Neural cell (in vitro differentiated cells): ENCODE measurements around the gene ABI3BP. TPM values are rescaled to one million over a fixed set of nuclear protein-coding genes. Genes with fewer than 3 reads are reported as not detected.

ENCODE experiments used
- H2AFZ ChIP-seq: fragments of 200-600, 300-800 bp; sonication (generic), shearing (Covaris generic); 2 replicates; pipeline ENCODE4 v1.6.0; 2014; ENCODE audit warnings: low read depth, mild to moderate bottlenecking, antibody characterized with exemption, low read length, moderate library complexity
- H3F3A ChIP-seq: fragments of 200-600 bp; shearing (Covaris generic); 2 replicates; pipeline ENCODE4 v1.6.1; 2016; ENCODE audit warnings: mild to moderate bottlenecking, moderate library complexity, mixed read lengths, antibody characterized with exemption, low read length; ENCODE audit not compliant: insufficient read depth, poor library complexity, severe bottlenecking
- H3K27ac ChIP-seq: fragments of 200-600, 300-800 bp; sonication (generic), shearing (Covaris generic); 2 replicates; pipeline ENCODE4 v1.5.1; 2014; ENCODE audit warnings: mild to moderate bottlenecking, low read length, moderate library complexity
- H3K27me3 ChIP-seq: fragments of 300-800, 200-600 bp; sonication (generic), shearing (Covaris generic); 2 replicates; pipeline ENCODE4 v1.6.0; 2014; ENCODE audit warnings: mild to moderate bottlenecking, low read depth, low read length, moderate library complexity; ENCODE audit not compliant: insufficient read depth
- H3K36me3 ChIP-seq: fragments of 300-800, 200-600 bp; sonication (generic), shearing (Covaris generic); 2 replicates; pipeline ENCODE4 v1.5.1; 2014; ENCODE audit warnings: mild to moderate bottlenecking, antibody characterized with exemption, low read length, moderate library complexity; ENCODE audit not compliant: insufficient read depth
- H3K4me2 ChIP-seq: fragments of 300-800, 200-600 bp; sonication (generic), shearing (Covaris generic); 2 replicates; pipeline ENCODE4 v1.6.0; 2014; ENCODE audit warnings: mild to moderate bottlenecking, low read length
- H3K4me3 ChIP-seq: fragments of 300-800, 200-600 bp; sonication (generic), shearing (Covaris generic); 2 replicates; pipeline ENCODE4 v1.5.1; 2014; ENCODE audit warnings: mild to moderate bottlenecking, low read length, moderate library complexity
- H3K79me2 ChIP-seq: fragments of 200-600 bp; shearing (Covaris generic); replicated peaks from 2 replicates; pipeline ENCODE4 v1.6.0; 2014; ENCODE audit warnings: mild to moderate bottlenecking, low read length, moderate library complexity; ENCODE audit not compliant: insufficient read depth
- H3K9ac ChIP-seq: fragments of 300-800, 200-600 bp; sonication (generic), shearing (Covaris generic); 2 replicates; pipeline ENCODE4 v1.6.1; 2016; ENCODE audit warnings: mild to moderate bottlenecking, low read length, mixed read lengths
- H3K9me2 ChIP-seq: fragments of 200-600 bp; shearing (Covaris generic); 2 replicates; pipeline ENCODE4 v1.6.1; 2016; ENCODE audit warnings: mild to moderate bottlenecking, low read length, mixed read lengths; ENCODE audit not compliant: insufficient read depth
- H3K9me3 ChIP-seq: fragments of 200-600, 300-800 bp; sonication (generic), shearing (Covaris generic); 2 replicates; pipeline ENCODE4 v1.6.1; 2016; ENCODE audit warnings: mild to moderate bottlenecking, mixed run types, low read length, moderate library complexity, mixed read lengths
- H4K20me1 ChIP-seq: fragments of 200-600 bp; shearing (Covaris generic); 2 replicates; pipeline ENCODE4 v1.6.1; 2016; ENCODE audit warnings: mild to moderate bottlenecking, mixed run types; ENCODE audit not compliant: insufficient read depth
- CTCF ChIP-seq: fragments of 450-650 bp; IDR thresholded peaks from 2 replicates; pipeline ENCODE4 v1.5.1; 2014; ENCODE audit warnings: antibody characterized with exemption, mild to moderate bottlenecking, moderate library complexity; ENCODE audit not compliant: poor library complexity, severe bottlenecking
- EP300 ChIP-seq: fragments of 450-650 bp; conservative IDR thresholded peaks from 2 replicates; pipeline ENCODE4 v1.6.1; 2014; ENCODE audit warnings: antibody characterized with exemption, mild to moderate bottlenecking, moderate library complexity; ENCODE audit not compliant: poor library complexity, severe bottlenecking
- EZH2 ChIP-seq: fragments of 200-600, 300-800 bp; shearing (Covaris generic), sonication (generic); IDR thresholded peaks from 2 replicates; pipeline ENCODE4 v1.6.1; 2014; ENCODE audit warnings: antibody characterized with exemption, low read length, borderline replicate concordance, mild to moderate bottlenecking; ENCODE audit not compliant: insufficient read depth, poor library complexity, severe bottlenecking
- MXI1 ChIP-seq: fragments of 450-650 bp; conservative IDR thresholded peaks from 2 replicates; pipeline ENCODE4 v1.6.1; 2014; ENCODE audit warnings: antibody characterized with exemption, mild to moderate bottlenecking; ENCODE audit not compliant: poor library complexity, severe bottlenecking
- POLR2AphosphoS5 ChIP-seq: IDR thresholded peaks from 2 replicates; pipeline ENCODE4 v1.6.1; 2012
- RAD21 ChIP-seq: fragments of 450-650 bp; conservative IDR thresholded peaks from 2 replicates; pipeline ENCODE4 v1.6.1; 2014; ENCODE audit warnings: antibody characterized with exemption, mild to moderate bottlenecking, moderate library complexity
- REST ChIP-seq: IDR thresholded peaks from 2 replicates; pipeline ENCODE4 v1.6.1; 2012; ENCODE audit warnings: borderline replicate concordance
- SMC3 ChIP-seq: fragments of 450-650 bp; conservative IDR thresholded peaks from 2 replicates; pipeline ENCODE4 v1.6.1; 2014; ENCODE audit warnings: antibody characterized with exemption, mild to moderate bottlenecking, moderate library complexity; ENCODE audit not compliant: poor library complexity
- TAF1 ChIP-seq: IDR thresholded peaks from 2 replicates; pipeline ENCODE4 v1.6.1; 2012; ENCODE audit warnings: low read depth
- polyA plus RNA-seq: library from polyadenylated mRNA; depleted of rRNA; stranded (reverse); fragments of >200 nt; gene quantifications from 2 replicates; pipeline ENCODE4 v1.2.3, GENCODE V29; 2014

Gene ABI3BP
- polyA plus RNA-seq, 1 donor from 2014 or later: not detected

- Histone ChIP-seq H3K9ac (no peak overlapping the region), H3K4me2 (no peak overlapping the region), H3K27ac (no peak overlapping the region), H3K27me3 (no peaks in the 10 kb centered on the region), H3K4me3 (no peak overlapping the region), H3F3A (no peaks in the 10 kb centered on the region), H4K20me1 (no peaks in the 10 kb centered on the region), H2AFZ (no peak overlapping the region), H3K79me2 (no peaks in the 10 kb centered on the region), H3K9me2 (no peaks in the 10 kb centered on the region), H3K36me3 (no peaks in the 10 kb centered on the region), H3K9me3 (no peaks in the 10 kb centered on the region)
- TF ChIP-seq MXI1: no peak
- no peak for TF ChIP-seq EZH2
Observed at GRCh38 chr3:100966049-100966491, 27.2 kb downstream of the ABI3BP start.

- no peaks in the 10 kb centered on the region for H3K27me3 ChIP-seq
- no peak for TF ChIP-seq REST
- TF ChIP-seq MXI1: no peak
- TF ChIP-seq SMC3: no peak
- no peak for TF ChIP-seq POLR2AphosphoS5
- TF ChIP-seq TAF1: no peak
- no peak for TF ChIP-seq EZH2
- no peak for TF ChIP-seq EP300
- no peak for TF ChIP-seq RAD21
- no peak for TF ChIP-seq CTCF
- H3K27ac ChIP-seq: no peak overlapping the region
- no peaks in the 10 kb centered on the region for H3K79me2 ChIP-seq
- no peak overlapping the region for H3K4me2 ChIP-seq
- H4K20me1 ChIP-seq: no peaks in the 10 kb centered on the region
- no peaks in the 10 kb centered on the region for H3K9me3 ChIP-seq
- no peak overlapping the region for H3K4me3 ChIP-seq
- no peak overlapping the region for H2AFZ ChIP-seq
- H3K9ac ChIP-seq: no peak overlapping the region
- H3K36me3 ChIP-seq: no peaks in the 10 kb centered on the region
- no peaks in the 10 kb centered on the region for H3K9me2 ChIP-seq
- no peaks in the 10 kb centered on the region for H3F3A ChIP-seq
Observed at GRCh38 chr3:100963041-100963440, 30.2 kb downstream of the ABI3BP start.
